Measurements from ENCODE around the gene SREK1IP1.

SREK1IP1 gene

GRCh38 chr5:64744914-64745313 is 23.6 kb downstream of the SREK1IP1 start (continued):
- TF ChIP-seq AEBP2 (tag by site-specific recombination; IDR thresholded peaks at IDR 0.05; ENCODE audit: borderline replicate concordance), result no peak

- Histone ChIP-seq H3K4me3 (ENCODE audit: low read depth, low read length) (no peak overlapping the region), H3K9me3 (ENCODE audit: control insufficient read depth, insufficient read depth, low read depth, low read length) (no peaks in the 10 kb centered on the region), H3K4me1 (ENCODE audit: control insufficient read depth, insufficient read depth, low read length) (no peaks in the 10 kb centered on the region), H3K36me3 (ENCODE audit: control insufficient read depth in 2 of 2, insufficient read depth in 1 of 2, low read length in 2 of 2) (peaks cover 9 to 33% of the 10 kb centered on the region in 2 experiments; a peak in 2 of 3 replicates), H3K27ac (ENCODE audit: extremely low read depth, low read depth, low read length) (no peak overlapping the region)
- ChIA-PET CTCF (no interaction called here), POLR2A (no interaction called here)
- TF ChIP-seq ZNF473 (tag by site-specific recombination; IDR thresholded peaks at IDR 0.05) (no peak), ZSCAN16 (tag by site-specific recombination; IDR thresholded peaks at IDR 0.05) (no peak), ZNF24 (tag by site-specific recombination; IDR thresholded peaks at IDR 0.05) (no peak), ZNF433 (tag by site-specific recombination; IDR thresholded peaks at IDR 0.05; ENCODE audit: low read depth) (no peak), PRDM6 (tag by site-specific recombination; IDR thresholded peaks at IDR 0.05) (no peak), ZBTB11 (tag by site-specific recombination; conservative IDR thresholded peaks at IDR 0.05; ENCODE audit: low read depth) (no peak), ZNF549 (tag by site-specific recombination; IDR thresholded peaks at IDR 0.05) (no peak), HIC1 (tag by site-specific recombination; IDR thresholded peaks at IDR 0.05) (no peak), ZNF311 (tag by site-specific recombination; IDR thresholded peaks at IDR 0.05; ENCODE audit: borderline replicate concordance) (no peak), ZNF146 (tag by site-specific recombination; IDR thresholded peaks at IDR 0.05) (no peak), AEBP2 (tag by site-specific recombination; IDR thresholded peaks at IDR 0.05; ENCODE audit: borderline replicate concordance) (no peak), ATF2 (tag by site-specific recombination; IDR thresholded peaks at IDR 0.05; ENCODE audit: low read depth) (no peak), ZNF664 (tag by site-specific recombination; IDR thresholded peaks at IDR 0.05) (no peak), ZNF521 (tag by site-specific recombination; IDR thresholded peaks at IDR 0.05) (no peak)
These were observed 25.7 kb downstream of the SREK1IP1 start for GRCh38 chr5:64742821-64743220.
